H9 (cell line): ENCODE data around the gene PIP5K1C. TPM values are rescaled to one million over a fixed set of nuclear protein-coding genes. Genes with fewer than 3 reads are reported as not detected.

ENCODE experiments used
- DNase-seq: peaks from one replicate; pipeline ENCODE4 v3.0.0-alpha.2; 2017
- H2AFZ ChIP-seq: one replicate; pipeline ENCODE4 v1.6.1; 2013; ENCODE audit warnings: mild to moderate bottlenecking, low read length, control low read depth, moderate library complexity
- H2AK5ac ChIP-seq: 2 replicates; pipeline ENCODE4 v1.6.1; 2013; ENCODE audit warnings: low read length, control low read depth, mixed read lengths; ENCODE audit not compliant: insufficient read length
- H2BK120ac ChIP-seq: one replicate; pipeline ENCODE4 v1.6.1; 2013; ENCODE audit warnings: low read depth, mild to moderate bottlenecking, low read length, control low read depth, inconsistent platforms; ENCODE audit not compliant: poor library complexity, severe bottlenecking
- H2BK12ac ChIP-seq: 2 replicates; pipeline ENCODE4 v1.6.1; 2013; ENCODE audit warnings: low read length, control low read depth, mixed read lengths, low read depth; ENCODE audit not compliant: insufficient read length
- H2BK15ac ChIP-seq: 2 replicates; pipeline ENCODE4 v1.6.1; 2013; ENCODE audit warnings: low read depth, low read length, control low read depth
- H2BK20ac ChIP-seq: one replicate; pipeline ENCODE4 v1.6.1; 2013; ENCODE audit warnings: low read depth, mild to moderate bottlenecking, low read length, control low read depth, inconsistent platforms; ENCODE audit not compliant: poor library complexity, severe bottlenecking
- H2BK5ac ChIP-seq: 2 replicates; pipeline ENCODE4 v1.6.1; 2013; ENCODE audit warnings: low read length, control low read depth, mixed read lengths; ENCODE audit not compliant: insufficient read length
- H3K14ac ChIP-seq: 2 replicates; pipeline ENCODE4 v1.6.1; 2013; ENCODE audit warnings: low read length, control low read depth; ENCODE audit not compliant: insufficient read depth
- H3K18ac ChIP-seq: 2 replicates; pipeline ENCODE4 v1.6.1; 2013; ENCODE audit warnings: low read depth, mild to moderate bottlenecking, mixed read lengths, low read length, control low read depth; ENCODE audit not compliant: insufficient read length
- H3K23ac ChIP-seq: 2 replicates; pipeline ENCODE4 v1.6.1; 2013; ENCODE audit warnings: low read length, control low read depth, mixed read lengths, low read depth; ENCODE audit not compliant: insufficient read length
- H3K23me2 ChIP-seq: 2 replicates; pipeline ENCODE4 v1.6.1; 2013; ENCODE audit warnings: low read depth, mild to moderate bottlenecking, mixed read lengths, low read length, control low read depth; ENCODE audit not compliant: insufficient read length, poor library complexity, severe bottlenecking
- H3K27ac ChIP-seq: 2 replicates; pipeline ENCODE4 v1.5.1; 2013; ENCODE audit warnings: low read length, control low read depth, mixed read lengths, low read depth; ENCODE audit not compliant: insufficient read length
- H3K27me3 ChIP-seq: 2 replicates; pipeline ENCODE4 v1.6.1; 2013; ENCODE audit warnings: low read length, control low read depth, inconsistent platforms; ENCODE audit not compliant: insufficient read depth
- H3K4ac ChIP-seq: 2 replicates; pipeline ENCODE4 v1.6.1; 2013; ENCODE audit warnings: low read depth, mild to moderate bottlenecking, control low read depth, inconsistent platforms, low read length, moderate library complexity
- H3K4me1 ChIP-seq: 2 replicates; pipeline ENCODE4 v1.6.1; 2013; ENCODE audit warnings: low read length, control low read depth, inconsistent platforms; ENCODE audit not compliant: insufficient read depth
- H3K4me2 ChIP-seq: 2 replicates; pipeline ENCODE4 v1.6.1; 2013; ENCODE audit warnings: low read length, control low read depth, mixed read lengths; ENCODE audit not compliant: insufficient read length, insufficient read depth
- H3K56ac ChIP-seq: 2 replicates; pipeline ENCODE4 v1.6.1; 2013; ENCODE audit warnings: low read depth, mild to moderate bottlenecking, mixed read lengths, low read length, control low read depth; ENCODE audit not compliant: insufficient read length
- H3K79me1 ChIP-seq: 2 replicates; pipeline ENCODE4 v1.6.1; 2013; ENCODE audit warnings: low read depth, mild to moderate bottlenecking, moderate library complexity, low read length, control low read depth, inconsistent platforms; ENCODE audit not compliant: insufficient read depth, poor library complexity, severe bottlenecking
- H3K79me2 ChIP-seq: 2 replicates; pipeline ENCODE4 v1.6.1; 2013; ENCODE audit warnings: low read length, control low read depth, inconsistent platforms; ENCODE audit not compliant: insufficient read depth
- H3K9ac ChIP-seq: 2 replicates; pipeline ENCODE4 v1.6.1; 2013; ENCODE audit warnings: low read length, control low read depth, mixed read lengths; ENCODE audit not compliant: insufficient read length; ENCODE audit errors: extremely low read depth
- H3K9me3 ChIP-seq: one replicate; pipeline ENCODE4 v1.6.1; 2013; ENCODE audit warnings: low read depth, low read length, inconsistent platforms; ENCODE audit not compliant: control insufficient read depth
- H3T11ph ChIP-seq: one replicate; pipeline ENCODE4 v1.6.1; 2013; ENCODE audit warnings: mild to moderate bottlenecking, low read length, control low read depth, inconsistent platforms
- H4K20me1 ChIP-seq: one replicate; pipeline ENCODE4 v1.6.1; 2013; ENCODE audit not compliant: control insufficient read depth, insufficient read length, insufficient read depth
- H4K5ac ChIP-seq: 2 replicates; pipeline ENCODE4 v1.6.1; 2013; ENCODE audit warnings: low read depth, mild to moderate bottlenecking, mixed read lengths, low read length, control low read depth; ENCODE audit not compliant: insufficient read length
- H4K8ac ChIP-seq: replicated peaks from 2 replicates; pipeline ENCODE4 v1.6.1; 2013; ENCODE audit warnings: low read length, control low read depth, mixed read lengths, low read depth; ENCODE audit not compliant: insufficient read length
- H4K91ac ChIP-seq: 2 replicates; pipeline ENCODE4 v1.6.1; 2013; ENCODE audit warnings: low read depth, mild to moderate bottlenecking, moderate library complexity, mixed read lengths, low read length, control low read depth; ENCODE audit not compliant: insufficient read length
- H3K27ac Mint-ChIP-seq, 3 experiments: 2 replicates in 2 of 3; 3 replicates in 1 of 3; pipeline ENCODE4 v1.8.0; 2020 to 2021; ENCODE audit warnings: mixed read lengths in 3 of 3, mild to moderate bottlenecking in 1 of 3, moderate library complexity in 1 of 3
- H3K27me3 Mint-ChIP-seq: 2 replicates; pipeline ENCODE4 v1.8.0; 2021; ENCODE audit warnings: low read depth, mild to moderate bottlenecking, moderate library complexity, mixed read lengths
- H3K36me3 Mint-ChIP-seq, 3 experiments: 2 replicates in 2 of 3; 3 replicates in 1 of 3; pipeline ENCODE4 v1.8.0; 2020 to 2021; ENCODE audit warnings: low read depth in 3 of 3, mixed read lengths in 3 of 3; ENCODE audit not compliant: insufficient read depth in 1 of 3
- H3K4me1 Mint-ChIP-seq, 2 experiments: 2 replicates each; pipeline ENCODE4 v1.8.0; 2020; ENCODE audit warnings: mixed read lengths in 2 of 2
- H3K4me3 Mint-ChIP-seq, 2 experiments: 2 replicates in 1 of 2; 3 replicates in 1 of 2; pipeline ENCODE4 v1.8.0; 2020 to 2021; ENCODE audit warnings: mild to moderate bottlenecking in 2 of 2, mixed read lengths in 2 of 2, moderate library complexity in 1 of 2
- H3K9me3 Mint-ChIP-seq, 2 experiments: 2 replicates in 1 of 2; 3 replicates in 1 of 2; pipeline ENCODE4 v1.8.0; 2020; ENCODE audit warnings: mild to moderate bottlenecking in 2 of 2, mixed read lengths in 2 of 2, moderate library complexity in 1 of 2
- WGBS: extraction: QIAGEN DNeasy Blood & Tissue Kit; methylation state at CpG from one replicate; pipeline ENCODE4 v1.1.7; 2013; ENCODE audit warnings: missing lambda C conversion rate, low lambda C conversion rate, mixed read lengths; ENCODE audit not compliant: insufficient read length; ENCODE audit errors: extremely low coverage; 5-methylcytosine and 5-hydroxymethylcytosine counted together
- total RNA-seq: library from RNA; stranded (reverse); gene quantifications from 2 replicates; pipeline ENCODE4 v1.2.1, GENCODE V29; 2021
- TF ChIP-seq, protein P1 (sequence below): fragments of 200-600 bp; sonication (generic); conservative IDR thresholded peaks from 3 replicates; pipeline ENCODE4 v1.8.0; 2021; ENCODE audit warnings: antibody characterized with exemption, mild to moderate bottlenecking

The PIP5K1C gene
- total RNA-seq, 1 experiment from 2014 or later: 41.7 TPM

DNA sequence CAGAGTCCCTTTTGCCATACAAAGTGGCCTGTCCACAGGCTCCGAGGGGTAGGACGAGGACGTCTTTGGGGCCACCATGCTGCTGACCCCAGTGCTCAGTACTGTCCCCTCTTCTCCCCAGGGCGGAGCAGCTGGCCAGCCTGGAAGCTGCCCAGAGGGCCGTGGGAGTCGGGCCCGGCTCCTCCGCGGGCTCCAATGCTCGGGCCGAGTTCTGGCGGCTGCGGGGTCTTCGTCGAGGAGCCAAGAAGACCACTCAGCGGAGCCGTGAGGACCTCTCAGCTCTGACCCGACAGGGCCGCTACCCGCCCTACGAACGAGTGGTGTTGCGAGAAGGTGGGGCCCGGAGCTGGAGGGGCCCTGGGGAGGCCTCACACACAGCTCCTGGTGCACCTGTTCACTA, 40.2 kb upstream of the PIP5K1C start:
- Histone ChIP-seq H2BK15ac (no peak overlapping the region), H3K9ac (no peak overlapping the region), H2BK12ac (no peak overlapping the region), H2AK5ac (no peak overlapping the region), H3K4ac (no peak overlapping the region), H3K18ac (no peak overlapping the region), H3K27ac (no peak overlapping the region), H4K91ac (no peak overlapping the region), H3K4me2 (no peak overlapping the region), H3K79me2 (no peaks in the 10 kb centered on the region), H3K9me3 (no peaks in the 10 kb centered on the region), H4K5ac (no peak overlapping the region), H4K8ac (no peak overlapping the region), H3K14ac (no peak overlapping the region), H3K56ac (no peak overlapping the region), H2BK5ac (no peak overlapping the region), H2BK120ac (no peak overlapping the region), H2AFZ (no peak overlapping the region), H3K27me3 (no peaks in the 10 kb centered on the region), H4K20me1 (no peaks in the 10 kb centered on the region), H3K4me1 (no peaks in the 10 kb centered on the region), H2BK20ac (no peak overlapping the region), H3K23me2 (no peaks in the 10 kb centered on the region), H3T11ph (no peak overlapping the region), H3K23ac (no peak overlapping the region), H3K79me1 (no peaks in the 10 kb centered on the region)
- no peaks in the 10 kb centered on the region for H3K9me3 Mint-ChIP-seq
- H3K27ac Mint-ChIP-seq: no peak overlapping the region
- no peak overlapping the region for H3K4me3 Mint-ChIP-seq
- no peak for DNase-seq
- no peaks in the 10 kb centered on the region; the same call in 1 of the 2 replicates for H3K27me3 Mint-ChIP-seq
- H3K36me3 Mint-ChIP-seq: peaks cover 0 to 23% (median 13%) of the 10 kb centered on the region in 3 experiments; a peak in 5 of 7 replicates
- TF ChIP-seq, protein P1, sequence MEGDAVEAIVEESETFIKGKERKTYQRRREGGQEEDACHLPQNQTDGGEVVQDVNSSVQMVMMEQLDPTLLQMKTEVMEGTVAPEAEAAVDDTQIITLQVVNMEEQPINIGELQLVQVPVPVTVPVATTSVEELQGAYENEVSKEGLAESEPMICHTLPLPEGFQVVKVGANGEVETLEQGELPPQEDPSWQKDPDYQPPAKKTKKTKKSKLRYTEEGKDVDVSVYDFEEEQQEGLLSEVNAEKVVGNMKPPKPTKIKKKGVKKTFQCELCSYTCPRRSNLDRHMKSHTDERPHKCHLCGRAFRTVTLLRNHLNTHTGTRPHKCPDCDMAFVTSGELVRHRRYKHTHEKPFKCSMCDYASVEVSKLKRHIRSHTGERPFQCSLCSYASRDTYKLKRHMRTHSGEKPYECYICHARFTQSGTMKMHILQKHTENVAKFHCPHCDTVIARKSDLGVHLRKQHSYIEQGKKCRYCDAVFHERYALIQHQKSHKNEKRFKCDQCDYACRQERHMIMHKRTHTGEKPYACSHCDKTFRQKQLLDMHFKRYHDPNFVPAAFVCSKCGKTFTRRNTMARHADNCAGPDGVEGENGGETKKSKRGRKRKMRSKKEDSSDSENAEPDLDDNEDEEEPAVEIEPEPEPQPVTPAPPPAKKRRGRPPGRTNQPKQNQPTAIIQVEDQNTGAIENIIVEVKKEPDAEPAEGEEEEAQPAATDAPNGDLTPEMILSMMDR: no peak
- H3K4me1 Mint-ChIP-seq: no peaks in the 10 kb centered on the region
- no CpG with 5 or more reads among the region's 24 CpGs for WGBS
